ENCODE data around the gene STXBP6.
"Not testable (repeated sequence)": the region's sequence is repeated elsewhere in the genome, so short reads cannot be mapped to it uniquely, and the experiment has no call there.

Gene STXBP6

GRCh38 chr14:24965934-24966578, 83.9 kb downstream of the STXBP6 start:
- Mint-ChIP-seq H3K4me1 (peaks cover 32% of the 10 kb centered on the region), H3K36me3 (ENCODE audit: low read depth) (no peaks in the 10 kb centered on the region), H3K9me3 (no peaks in the 10 kb centered on the region), H3K27ac (peak overlapping the region; percentile 41 to 80 (median 48)), H3K27me3 (ENCODE audit: low read depth) (peaks cover 5% of the 10 kb centered on the region), H3K4me3 (peak overlapping the region in 1 of 3 experiments; percentile 5)
- TF ChIP-seq, protein P1, sequence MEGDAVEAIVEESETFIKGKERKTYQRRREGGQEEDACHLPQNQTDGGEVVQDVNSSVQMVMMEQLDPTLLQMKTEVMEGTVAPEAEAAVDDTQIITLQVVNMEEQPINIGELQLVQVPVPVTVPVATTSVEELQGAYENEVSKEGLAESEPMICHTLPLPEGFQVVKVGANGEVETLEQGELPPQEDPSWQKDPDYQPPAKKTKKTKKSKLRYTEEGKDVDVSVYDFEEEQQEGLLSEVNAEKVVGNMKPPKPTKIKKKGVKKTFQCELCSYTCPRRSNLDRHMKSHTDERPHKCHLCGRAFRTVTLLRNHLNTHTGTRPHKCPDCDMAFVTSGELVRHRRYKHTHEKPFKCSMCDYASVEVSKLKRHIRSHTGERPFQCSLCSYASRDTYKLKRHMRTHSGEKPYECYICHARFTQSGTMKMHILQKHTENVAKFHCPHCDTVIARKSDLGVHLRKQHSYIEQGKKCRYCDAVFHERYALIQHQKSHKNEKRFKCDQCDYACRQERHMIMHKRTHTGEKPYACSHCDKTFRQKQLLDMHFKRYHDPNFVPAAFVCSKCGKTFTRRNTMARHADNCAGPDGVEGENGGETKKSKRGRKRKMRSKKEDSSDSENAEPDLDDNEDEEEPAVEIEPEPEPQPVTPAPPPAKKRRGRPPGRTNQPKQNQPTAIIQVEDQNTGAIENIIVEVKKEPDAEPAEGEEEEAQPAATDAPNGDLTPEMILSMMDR (IDR thresholded peaks at IDR 0.05; ENCODE audit: unreplicated experiment in 3 of 3) = no peak

DNA sequence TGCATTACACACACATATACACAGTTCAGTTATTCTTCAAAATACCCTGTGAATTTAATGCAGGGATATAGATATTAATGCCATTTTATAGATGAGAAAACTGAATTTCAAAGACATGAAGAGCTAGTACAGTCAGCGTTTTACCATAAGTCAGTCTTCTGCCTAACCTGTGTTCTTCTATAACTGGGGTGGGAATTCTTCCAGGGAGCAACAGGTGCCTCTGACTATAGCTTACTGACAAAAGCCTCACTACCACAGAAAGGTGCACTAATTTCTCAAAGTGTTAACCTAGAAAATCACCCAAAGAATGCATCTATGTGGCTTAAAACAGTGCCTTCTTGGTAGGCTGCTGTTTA, 84.4 kb downstream of the STXBP6 start:
- Mint-ChIP-seq H3K4me3 (no peak overlapping the region), H3K27me3 (ENCODE audit: low read depth) (peaks cover 5% of the 10 kb centered on the region), H3K9me3 (no peaks in the 10 kb centered on the region), H3K36me3 (ENCODE audit: low read depth) (no peaks in the 10 kb centered on the region), H3K4me1 (peaks cover 32% of the 10 kb centered on the region), H3K27ac (peak overlapping the region in 2 of 3 experiments; percentile 48 to 80)
- TF ChIP-seq, protein P1 (IDR thresholded peaks at IDR 0.05; ENCODE audit: unreplicated experiment in 3 of 3) = no peak

DNA sequence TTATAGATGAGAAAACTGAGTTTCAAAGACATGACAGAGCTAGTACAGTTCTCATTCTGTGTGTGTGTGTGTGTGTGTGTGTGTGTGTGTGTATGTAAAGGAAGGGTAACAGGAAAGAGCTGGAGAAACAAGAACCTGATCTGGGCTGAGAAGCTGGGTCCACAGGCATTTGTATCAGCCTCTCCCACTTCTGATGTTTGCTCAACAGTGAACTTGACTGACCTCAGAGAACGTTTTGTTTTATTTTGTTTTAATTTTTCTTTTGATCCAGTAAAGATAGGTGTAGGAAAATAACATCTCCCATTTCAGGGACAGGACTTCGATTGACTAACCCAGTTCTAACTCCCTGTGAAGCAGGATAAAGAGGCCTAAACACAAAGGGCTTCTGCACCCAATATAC, 85.4 kb downstream of the STXBP6 start:
- TF ChIP-seq, protein P1 (IDR thresholded peaks at IDR 0.05; ENCODE audit: unreplicated experiment in 3 of 3) = no peak
- peaks cover 5% of the 10 kb centered on the region for H3K27me3 Mint-ChIP-seq (ENCODE audit: low read depth)
- no peak overlapping the region for H3K4me3 Mint-ChIP-seq
- H3K9me3 Mint-ChIP-seq = no peaks in the 10 kb centered on the region
- H3K27ac Mint-ChIP-seq = peak overlapping the region in 2 of 3 experiments; percentile 48 to 77
- peaks cover 40% of the 10 kb centered on the region for H3K4me1 Mint-ChIP-seq
- no peaks in the 10 kb centered on the region for H3K36me3 Mint-ChIP-seq (ENCODE audit: low read depth)

DNA sequence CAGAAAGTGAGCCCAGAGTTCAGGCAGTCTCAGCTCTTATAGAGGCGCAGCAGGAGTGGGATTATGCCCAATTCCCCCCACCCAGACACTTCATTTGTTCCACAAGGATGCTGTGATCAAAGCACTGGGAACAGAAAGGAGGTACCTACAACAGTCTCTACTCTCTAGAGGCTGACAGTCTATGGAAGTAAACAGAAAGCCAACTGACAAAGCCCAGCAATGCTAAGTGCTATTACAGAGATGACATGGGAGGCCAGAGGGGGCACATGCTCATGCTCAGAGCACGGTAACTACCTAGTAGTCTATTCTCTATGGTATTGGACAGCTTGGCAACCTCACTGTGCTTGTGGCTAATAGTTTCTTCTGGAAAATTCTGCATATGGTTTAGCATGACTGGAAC, 85.9 kb downstream of the STXBP6 start:
- Mint-ChIP-seq H3K27ac (no peak overlapping the region), H3K4me1 (peaks cover 46% of the 10 kb centered on the region), H3K4me3 (no peak overlapping the region), H3K9me3 (no peaks in the 10 kb centered on the region), H3K36me3 (ENCODE audit: low read depth) (no peaks in the 10 kb centered on the region), H3K27me3 (ENCODE audit: low read depth) (peaks cover 5% of the 10 kb centered on the region)
- TF ChIP-seq, protein P1 (IDR thresholded peaks at IDR 0.05; ENCODE audit: unreplicated experiment in 3 of 3) = no peak

DNA sequence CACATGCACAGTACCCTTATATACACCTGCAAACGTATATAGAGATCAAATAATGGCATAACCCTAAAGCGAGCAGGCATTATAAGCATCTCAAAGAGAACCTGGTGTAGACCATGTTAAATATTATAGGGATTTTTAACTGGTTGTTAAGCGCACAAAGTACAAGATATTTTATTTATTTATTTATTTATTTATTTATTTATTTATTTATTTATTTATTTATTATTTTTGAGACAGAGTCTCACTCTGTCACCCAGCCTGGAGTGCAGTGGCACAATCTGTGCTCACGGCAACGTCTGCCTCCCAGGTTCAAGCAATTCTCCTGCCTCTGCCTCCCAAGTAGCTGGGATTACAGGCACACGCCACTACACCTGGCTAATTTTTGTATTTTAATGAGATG, 87.8 kb downstream of the STXBP6 start:
- not testable (repeated sequence) for H3K4me3 Mint-ChIP-seq; H3K36me3 Mint-ChIP-seq (ENCODE audit: low read depth); H3K27ac Mint-ChIP-seq; H3K27me3 Mint-ChIP-seq (ENCODE audit: low read depth); H3K9me3 Mint-ChIP-seq
- peaks cover 57% of the 10 kb centered on the region for H3K4me1 Mint-ChIP-seq

DNA sequence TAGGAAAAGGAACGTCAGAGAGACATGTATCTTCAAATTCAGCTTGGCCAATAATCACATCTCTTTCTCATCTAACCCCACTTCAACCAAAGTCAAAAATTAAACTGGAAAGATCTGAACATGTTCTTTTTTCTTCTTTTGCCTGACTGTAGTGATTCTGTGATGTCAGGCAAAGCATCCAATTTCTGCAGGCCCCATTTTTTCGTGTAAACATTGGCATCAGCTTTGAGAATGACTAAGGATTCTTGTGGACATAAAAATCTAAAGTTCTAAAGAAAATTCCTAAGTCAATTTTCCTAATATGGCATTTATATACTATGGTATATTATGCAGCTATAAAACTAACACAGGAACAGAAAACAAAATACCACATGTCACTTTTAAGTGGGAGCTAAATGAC, 89.1 kb downstream of the STXBP6 start:
- H3K4me1 Mint-ChIP-seq = peaks cover 47% of the 10 kb centered on the region
- H3K4me3 Mint-ChIP-seq = no peak overlapping the region
- peak overlapping the region in 1 of 3 experiments; percentile 83 for H3K27ac Mint-ChIP-seq
- H3K27me3 Mint-ChIP-seq (ENCODE audit: low read depth) = no peaks in the 10 kb centered on the region
- H3K36me3 Mint-ChIP-seq (ENCODE audit: low read depth) = no peaks in the 10 kb centered on the region
- TF ChIP-seq, protein P1 (IDR thresholded peaks at IDR 0.05; ENCODE audit: unreplicated experiment in 3 of 3) = no peak
- H3K9me3 Mint-ChIP-seq = no peaks in the 10 kb centered on the region
